Effector memory CD4-positive, alpha-beta T cell (primary cell): Measurements from ENCODE around the gene QPRT.

Source experiments
- DNase-seq, 3 donors: peaks; one replicate each; pipeline ENCODE4 v3.0.0-alpha.2; 2020
- H3K27ac ChIP-seq: 2 replicates; pipeline ENCODE4 v1.7.0; 2013; ENCODE audit warnings: mild to moderate bottlenecking, low read length, moderate library complexity; ENCODE audit not compliant: insufficient read depth, poor library complexity, severe bottlenecking
- H3K27me3 ChIP-seq: replicated peaks from 2 replicates; pipeline ENCODE4 v1.7.0; 2013; ENCODE audit warnings: mild to moderate bottlenecking, low read length; ENCODE audit not compliant: insufficient read depth, control insufficient read depth, poor library complexity, severe bottlenecking
- H3K36me3 ChIP-seq: 2 replicates; pipeline ENCODE4 v1.7.0; 2013; ENCODE audit warnings: mild to moderate bottlenecking, low read length, moderate library complexity; ENCODE audit not compliant: control insufficient read depth, insufficient read depth
- H3K4me1 ChIP-seq: 2 replicates; pipeline ENCODE4 v1.7.0; 2013; ENCODE audit warnings: low read length, mild to moderate bottlenecking; ENCODE audit not compliant: control insufficient read depth, insufficient read depth, poor library complexity, severe bottlenecking
- H3K4me3 ChIP-seq: 2 replicates; pipeline ENCODE4 v1.7.0; 2013; ENCODE audit warnings: low read length, low read depth, mild to moderate bottlenecking; ENCODE audit not compliant: insufficient read depth, poor library complexity, severe bottlenecking
- H3K9me3 ChIP-seq: 2 replicates; pipeline ENCODE4 v1.7.0; 2013; ENCODE audit warnings: mild to moderate bottlenecking, low read length, moderate library complexity; ENCODE audit not compliant: control insufficient read depth

The QPRT gene

DNA sequence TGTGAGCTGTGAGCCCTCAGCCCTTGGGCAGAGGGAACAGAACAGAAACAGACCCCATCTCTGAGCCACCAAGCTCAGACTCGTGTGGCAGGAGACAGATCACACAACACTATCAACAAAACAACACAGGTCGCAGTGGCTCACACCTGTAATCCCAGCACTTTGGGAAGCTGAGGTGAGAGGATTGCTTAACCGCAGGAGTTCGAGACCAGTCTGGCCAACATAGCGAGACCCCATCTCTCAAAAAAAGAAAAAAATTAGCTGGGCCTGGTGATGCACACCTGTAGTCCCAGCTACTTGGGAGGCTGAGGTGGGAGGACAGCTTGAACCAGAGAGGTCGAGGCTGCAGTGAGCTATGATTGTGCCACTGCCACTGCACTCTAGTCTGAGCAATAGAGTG, 5.5 kb upstream of the QPRT start:
- no peak overlapping the region for H3K27ac ChIP-seq
- H3K9me3 ChIP-seq, result no peaks in the 10 kb centered on the region
- no peaks in the 10 kb centered on the region for H3K27me3 ChIP-seq
- no peaks in the 10 kb centered on the region for H3K4me1 ChIP-seq
- DNase-seq, result no peak
- no peaks in the 10 kb centered on the region for H3K36me3 ChIP-seq
- H3K4me3 ChIP-seq, result no peak overlapping the region

DNA sequence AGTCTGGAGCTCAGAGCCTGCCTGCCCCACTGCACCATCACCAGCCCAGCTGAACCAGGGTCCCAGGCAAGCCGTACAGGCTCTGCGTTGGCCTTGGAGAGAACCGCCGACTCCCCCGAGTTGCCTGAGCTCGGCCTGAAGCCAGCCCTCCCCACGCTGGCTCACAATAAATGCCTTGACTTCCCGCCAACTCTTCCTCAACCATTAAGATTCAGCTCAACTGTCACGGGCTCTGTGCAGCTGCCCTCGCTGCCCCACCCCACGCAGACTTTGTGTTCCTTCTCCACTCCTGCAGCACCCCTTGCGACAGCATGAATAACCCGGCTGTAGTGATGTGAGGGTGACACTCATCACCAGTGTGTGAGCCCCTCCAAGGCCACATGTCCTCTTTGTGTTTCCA, 4.8 kb upstream of the QPRT start:
- Histone ChIP-seq H3K9me3 (no peaks in the 10 kb centered on the region), H3K27me3 (no peaks in the 10 kb centered on the region), H3K4me1 (peaks cover 4% of the 10 kb centered on the region), H3K27ac (no peak overlapping the region), H3K36me3 (no peaks in the 10 kb centered on the region), H3K4me3 (no peak overlapping the region)
- no peak for DNase-seq

DNA sequence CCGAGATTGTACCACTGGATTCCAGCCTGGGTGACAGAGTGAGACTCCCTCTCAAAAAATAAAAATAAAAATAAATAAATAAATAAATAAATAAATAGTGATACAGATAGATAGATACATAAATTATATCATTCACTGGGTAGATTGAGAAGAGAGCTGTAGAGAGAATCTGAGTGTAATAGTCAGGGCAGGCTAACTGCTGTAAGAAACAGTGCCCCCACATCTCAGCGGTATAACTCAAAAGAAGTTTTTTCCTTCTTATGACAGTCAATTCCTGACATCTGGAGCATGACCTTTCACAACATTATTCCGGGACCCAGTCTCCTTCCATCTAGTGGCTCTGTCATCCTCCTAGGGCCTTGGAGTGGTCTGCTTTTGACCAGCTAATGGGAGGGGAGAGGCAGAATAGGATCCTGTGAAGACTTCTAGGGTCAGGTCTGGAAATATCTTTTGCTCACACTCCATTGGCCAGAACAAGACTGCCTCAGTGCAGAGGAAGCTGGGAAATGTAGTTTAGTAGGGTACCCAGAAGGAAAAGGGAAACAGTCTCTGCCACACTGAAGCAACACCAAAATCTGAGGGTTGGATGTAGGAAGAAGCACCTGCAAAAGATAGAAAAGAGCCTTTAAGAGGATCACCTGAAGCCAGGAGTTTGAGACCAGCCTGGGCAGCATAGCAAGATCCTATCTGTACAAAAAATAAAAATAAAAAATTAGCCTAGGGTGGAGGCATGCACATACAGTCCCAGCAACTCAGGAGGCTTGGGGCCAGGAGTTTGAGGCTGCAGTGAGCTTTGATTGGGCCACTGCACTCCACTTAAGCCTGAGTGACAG, 3.0 kb upstream of the QPRT start:
- no peaks in the 10 kb centered on the region for H3K9me3 ChIP-seq
- H3K36me3 ChIP-seq, result no peaks in the 10 kb centered on the region
- DNase-seq, result no peak
- no peak overlapping the region for H3K27ac ChIP-seq
- no peak overlapping the region for H3K4me3 ChIP-seq
- no peaks in the 10 kb centered on the region for H3K27me3 ChIP-seq
- peaks cover 14% of the 10 kb centered on the region for H3K4me1 ChIP-seq

DNA sequence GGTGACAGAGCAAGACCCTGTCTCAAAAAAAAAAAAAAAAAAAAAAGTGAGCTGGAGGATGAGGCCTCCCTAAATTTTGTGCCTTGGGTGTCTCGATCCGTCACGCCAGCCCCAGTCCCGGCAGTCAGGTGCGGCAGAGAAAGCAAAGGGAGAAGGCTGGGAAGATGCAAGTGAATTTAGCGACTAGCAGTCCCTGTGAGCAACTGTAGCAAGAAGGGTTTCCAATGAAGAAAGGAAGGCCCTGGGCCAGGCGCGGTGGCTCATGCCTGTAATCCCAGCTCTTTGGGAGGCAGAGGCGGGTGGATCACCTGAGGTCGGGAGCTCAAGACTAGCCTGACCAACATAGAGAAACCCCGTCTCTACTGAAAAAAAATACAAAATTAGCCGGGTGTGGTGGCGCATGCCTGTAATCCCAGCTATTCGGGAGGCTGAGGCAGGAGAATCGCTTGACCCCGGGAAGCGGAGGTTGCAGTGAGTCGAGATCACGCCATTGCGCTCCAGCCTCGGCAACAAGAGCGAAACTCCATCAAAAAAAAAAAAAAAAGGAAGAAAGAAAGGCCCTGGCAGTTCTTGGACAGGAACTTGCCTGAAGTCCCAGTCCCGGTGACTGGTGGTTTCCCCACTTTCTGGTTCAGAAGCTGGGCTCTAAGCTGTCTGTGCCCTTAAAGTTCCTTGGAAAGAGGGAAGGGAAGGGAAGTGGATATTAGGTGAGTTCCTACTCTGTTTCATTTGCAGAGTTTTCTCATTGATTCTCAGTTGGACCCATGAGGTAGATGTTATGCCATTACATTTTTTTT, 1.8 kb upstream of the QPRT start:
- no peak overlapping the region for H3K27ac ChIP-seq
- no peak for DNase-seq

DNA sequence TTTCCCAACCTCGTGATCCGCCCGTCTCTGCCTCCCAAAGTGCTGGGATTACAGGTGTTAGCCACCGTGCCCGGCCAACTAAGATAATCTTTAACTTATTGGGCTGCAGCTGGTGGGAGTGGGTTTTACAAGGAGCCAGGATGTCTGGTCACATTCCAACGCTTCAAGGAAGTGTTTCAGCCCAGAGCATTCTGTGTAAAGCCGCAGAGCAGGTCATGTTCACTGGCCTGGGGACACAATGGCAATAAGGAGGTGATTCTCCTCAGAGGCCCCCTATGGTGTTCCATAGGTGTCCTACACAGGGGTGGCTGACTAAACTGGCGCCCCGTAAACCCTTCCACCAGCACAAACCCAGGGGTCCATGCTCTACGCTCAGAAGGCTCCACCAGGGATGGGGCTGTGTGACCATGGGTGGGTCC, 1.2 kb downstream of the QPRT start:
- Histone ChIP-seq H3K9me3 (no peaks in the 10 kb centered on the region), H3K4me3 (no peak overlapping the region), H3K4me1 (peaks cover 14% of the 10 kb centered on the region), H3K27ac (no peak overlapping the region), H3K36me3 (no peaks in the 10 kb centered on the region), H3K27me3 (no peaks in the 10 kb centered on the region)
- no peak for DNase-seq

More for the DNA sequence above, 1.8 kb upstream of the QPRT start:
- H3K27me3 ChIP-seq, result no peaks in the 10 kb centered on the region
- H3K36me3 ChIP-seq, result no peaks in the 10 kb centered on the region
- H3K4me3 ChIP-seq, result no peak overlapping the region
- H3K4me1 ChIP-seq, result peaks cover 14% of the 10 kb centered on the region
- no peaks in the 10 kb centered on the region for H3K9me3 ChIP-seq

GRCh38 chr16:29683543-29684090, 4.6 kb downstream of the QPRT start:
- H3K27ac ChIP-seq, result no peak overlapping the region
- no peaks in the 10 kb centered on the region for H3K36me3 ChIP-seq
- no peaks in the 10 kb centered on the region for H3K9me3 ChIP-seq
- no peak overlapping the region for H3K4me3 ChIP-seq
- peaks cover 14% of the 10 kb centered on the region for H3K4me1 ChIP-seq
- H3K27me3 ChIP-seq, result no peaks in the 10 kb centered on the region
- no peak for DNase-seq

- H3K27ac ChIP-seq, result no peak overlapping the region
- DNase-seq, result no peak
These were observed 5.7 kb downstream of the QPRT start for GRCh38 chr16:29684679-29685078.

DNA sequence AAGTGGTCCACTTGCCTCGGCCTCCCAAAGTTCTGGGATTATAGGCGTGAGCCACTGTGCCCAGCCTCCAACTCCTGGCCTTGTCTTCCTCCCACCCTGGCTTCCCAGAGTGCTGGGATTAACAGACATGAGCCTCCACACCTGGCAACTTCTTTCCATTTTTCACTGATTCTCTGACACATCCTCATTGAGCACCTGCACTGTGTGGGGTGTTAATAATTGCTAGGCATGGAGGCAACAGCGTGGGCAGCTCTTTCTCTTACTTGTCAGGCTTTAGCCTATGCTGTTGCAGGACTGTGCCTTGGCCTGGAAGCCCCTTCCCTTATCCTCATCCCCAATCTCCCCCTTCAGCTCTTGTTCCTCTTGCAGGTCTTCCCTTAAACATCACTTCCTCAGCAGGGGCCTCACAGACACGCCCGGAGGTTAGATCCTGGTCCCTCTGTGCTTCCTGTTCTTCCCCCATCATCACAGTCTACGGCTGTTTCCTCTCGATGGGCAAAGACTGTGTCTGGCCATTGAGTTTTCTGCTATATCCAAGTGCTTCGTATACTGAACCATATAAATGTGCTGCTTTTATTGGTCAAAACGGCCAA, 7.9 kb downstream of the QPRT start:
- Histone ChIP-seq H3K36me3 (no peaks in the 10 kb centered on the region), H3K27me3 (no peaks in the 10 kb centered on the region), H3K9me3 (no peaks in the 10 kb centered on the region), H3K4me1 (no peaks in the 10 kb centered on the region), H3K27ac (no peak overlapping the region), H3K4me3 (no peak overlapping the region)
- no peak for DNase-seq

More at GRCh38 chr16:29684679-29685078, 5.7 kb downstream of the QPRT start:
- peaks cover 6% of the 10 kb centered on the region for H3K4me1 ChIP-seq
- H3K27me3 ChIP-seq, result no peaks in the 10 kb centered on the region
- H3K4me3 ChIP-seq, result no peak overlapping the region
- no peaks in the 10 kb centered on the region for H3K36me3 ChIP-seq
- no peaks in the 10 kb centered on the region for H3K9me3 ChIP-seq

GRCh38 chr16:29687755-29688154, 8.8 kb downstream of the QPRT start:
- no peak overlapping the region for H3K27ac ChIP-seq
- no peaks in the 10 kb centered on the region for H3K36me3 ChIP-seq
- no peak overlapping the region for H3K4me3 ChIP-seq
- DNase-seq, result no peak
- H3K9me3 ChIP-seq, result no peaks in the 10 kb centered on the region
- no peaks in the 10 kb centered on the region for H3K4me1 ChIP-seq
- H3K27me3 ChIP-seq, result no peaks in the 10 kb centered on the region
